HG03575 (cell line): ENCODE results near the gene SFXN3.

Source experiments
- ATAC-seq: cut with Tn5 transposase; IDR thresholded peaks from one replicate; pipeline ENCODE4 v1.9.1; 2021; ENCODE audit not compliant: unreplicated experiment, insufficient number of reproducible peaks, low FRiP score; ENCODE audit errors: extremely low read depth

SFXN3 gene

DNA sequence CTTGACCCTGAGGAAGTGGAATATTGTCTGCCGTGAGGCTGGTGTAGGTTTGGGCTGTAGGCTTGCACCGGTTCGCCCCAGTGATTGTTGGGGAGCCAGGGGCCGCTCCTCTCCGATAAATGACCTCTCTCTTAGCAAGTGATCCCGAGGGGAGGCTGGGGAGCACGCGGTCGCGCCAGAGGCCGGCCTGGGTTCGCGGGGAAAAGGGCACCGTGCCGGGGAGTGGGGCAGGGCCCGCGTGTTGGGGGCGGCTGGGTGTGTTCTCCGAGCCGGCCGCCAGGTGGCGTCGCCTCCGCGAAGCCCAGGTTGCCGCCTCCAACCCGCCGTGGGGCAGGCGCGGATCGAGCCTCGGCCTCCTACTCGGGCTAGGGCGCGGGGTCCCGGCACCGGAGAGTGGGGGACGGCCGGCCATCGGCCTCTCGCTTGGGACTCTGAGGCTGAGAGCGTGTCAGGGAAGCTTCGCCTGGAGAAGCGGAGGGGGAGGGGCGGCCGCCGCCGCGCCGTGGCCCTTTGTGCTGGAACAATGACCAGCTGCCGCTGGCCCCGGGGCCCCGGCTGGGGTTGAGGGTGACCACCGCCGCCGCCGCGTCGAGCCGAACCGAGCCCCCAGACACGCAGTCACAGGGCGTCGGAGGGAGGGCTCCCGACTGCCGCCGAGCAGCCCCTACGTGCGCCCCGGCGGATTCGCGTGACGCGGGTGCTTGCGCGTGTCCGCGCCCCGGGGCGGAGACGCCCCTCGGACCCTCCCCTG lies 31.9 kb upstream of the SFXN3 start:
- ATAC-seq, result no peak

GRCh38 chr10:100999742-101000126 lies 31.3 kb upstream of the SFXN3 start, which contains the start of gene LZTS2:
LZTS2 (plus strand) TSS chr10:100999808; CDS start chr10:101002539, 2,731 bp downstream.
- ATAC-seq, result no peak

DNA sequence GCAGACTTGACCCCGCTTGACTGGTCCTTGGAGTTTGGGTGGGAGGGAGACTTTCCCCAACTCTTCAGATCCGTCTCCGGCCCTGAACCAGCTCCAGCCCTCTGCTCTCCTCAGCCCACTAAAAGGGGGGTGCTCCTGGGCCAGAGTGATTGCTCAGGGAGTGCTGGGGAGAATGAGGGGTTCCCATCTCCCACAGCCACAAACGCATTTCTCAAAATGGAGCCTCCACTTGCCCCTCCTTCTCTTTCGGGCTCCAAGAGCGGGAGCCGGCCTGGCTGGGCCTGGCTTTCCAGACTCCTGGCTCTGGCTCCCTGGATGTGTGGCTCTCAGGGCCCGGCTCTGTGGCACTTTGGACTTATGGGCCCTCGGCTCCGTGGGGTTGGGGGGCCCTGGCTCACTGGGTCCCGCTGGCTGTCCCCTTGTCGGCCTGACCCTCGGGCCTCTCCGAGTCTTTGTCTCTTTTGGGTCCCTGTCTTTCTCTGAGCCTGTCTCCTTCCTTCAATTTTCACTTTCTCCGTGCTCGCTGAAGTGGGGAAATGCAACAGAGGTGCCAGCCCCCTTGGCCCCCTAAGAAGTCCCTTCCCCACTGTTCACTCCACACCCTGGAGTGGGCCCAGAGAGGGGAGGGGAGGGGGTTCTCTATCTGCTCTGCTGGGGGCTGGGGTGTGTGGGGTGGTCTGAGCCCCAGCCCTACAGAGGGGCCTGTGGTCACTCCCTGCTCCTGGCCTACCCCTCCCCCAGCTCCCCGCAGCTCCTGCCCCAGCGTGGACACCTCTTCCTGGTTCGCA lies 30.7 kb upstream of the SFXN3 start:
- no peak for ATAC-seq

- no peak for ATAC-seq
Observed at GRCh38 chr10:101000915-101001658, 29.9 kb upstream of the SFXN3 start.

- no peak for ATAC-seq
Observed at GRCh38 chr10:101001659-101002035, 29.4 kb upstream of the SFXN3 start.

DNA sequence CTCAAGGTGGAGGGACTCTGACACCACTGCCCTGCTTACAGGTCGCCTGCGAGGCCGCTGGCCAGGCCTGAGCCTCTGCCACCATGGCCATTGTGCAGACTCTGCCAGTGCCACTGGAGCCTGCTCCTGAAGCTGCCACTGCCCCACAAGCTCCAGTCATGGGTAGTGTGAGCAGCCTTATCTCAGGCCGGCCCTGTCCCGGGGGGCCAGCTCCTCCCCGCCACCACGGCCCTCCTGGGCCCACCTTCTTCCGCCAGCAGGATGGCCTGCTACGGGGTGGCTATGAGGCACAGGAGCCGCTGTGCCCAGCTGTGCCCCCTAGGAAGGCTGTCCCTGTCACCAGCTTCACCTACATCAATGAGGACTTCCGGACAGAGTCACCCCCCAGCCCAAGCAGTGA lies 28.6 kb upstream of the SFXN3 start:
- ATAC-seq, result no peak

- ATAC-seq, result no peak
Observed at GRCh38 chr10:101003639-101004206, 27.3 kb upstream of the SFXN3 start.

GRCh38 chr10:101005361-101005760 lies 25.7 kb upstream of the SFXN3 start:
- no peak for ATAC-seq

- ATAC-seq, result no peak
Observed at GRCh38 chr10:101005869-101006567, 25.0 kb upstream of the SFXN3 start.

- no peak for ATAC-seq
Observed at GRCh38 chr10:101006593-101007098, 24.4 kb upstream of the SFXN3 start.

GRCh38 chr10:101007099-101007711 lies 23.8 kb upstream of the SFXN3 start:
- no peak for ATAC-seq

DNA sequence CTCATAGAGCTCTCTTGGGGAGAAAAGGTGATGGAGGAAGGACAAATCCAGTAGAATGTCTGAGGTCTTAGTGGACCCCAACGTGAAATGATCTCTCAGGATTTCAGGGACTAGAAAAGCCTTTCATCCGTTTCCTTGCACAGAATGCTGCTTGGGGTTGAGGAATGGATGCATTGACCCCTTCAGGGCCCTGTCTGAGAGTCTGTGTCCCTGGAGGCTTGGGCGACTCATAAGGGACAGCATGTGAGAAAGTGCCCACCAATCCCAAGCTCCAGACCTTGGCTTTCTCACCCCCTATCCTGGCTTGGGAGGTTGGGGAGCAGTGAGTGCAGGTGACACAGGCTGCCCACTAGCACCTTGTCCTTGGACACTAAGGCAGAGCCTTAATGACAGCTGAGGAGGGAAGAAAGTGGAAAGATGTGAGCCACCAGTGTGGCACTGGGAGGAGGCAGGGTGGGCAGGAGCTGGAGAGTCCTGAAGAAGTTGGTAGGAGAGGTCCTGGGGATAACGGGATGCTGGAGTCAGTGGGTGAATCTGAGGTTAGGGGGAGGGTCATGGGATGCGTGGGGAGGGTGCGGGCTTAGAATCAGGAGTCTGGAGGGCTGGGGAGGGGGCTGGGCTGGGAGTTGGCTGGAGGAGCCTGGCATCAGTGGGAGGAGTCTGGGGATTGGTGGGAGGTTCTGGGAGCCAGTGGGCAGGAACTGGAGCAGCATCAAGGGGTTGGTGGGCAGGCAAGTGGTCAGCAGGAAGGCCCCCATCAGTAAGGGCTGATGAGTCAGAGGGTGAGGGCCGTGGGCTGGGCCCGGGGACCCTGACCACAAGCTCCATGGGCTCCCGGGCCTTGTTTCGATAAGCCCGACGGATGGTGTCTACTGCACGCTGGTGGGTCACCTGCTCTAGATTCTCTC lies 22.9 kb upstream of the SFXN3 start:
- ATAC-seq, result no peak

GRCh38 chr10:101008823-101009423 lies 22.1 kb upstream of the SFXN3 start:
- ATAC-seq, result no peak

DNA sequence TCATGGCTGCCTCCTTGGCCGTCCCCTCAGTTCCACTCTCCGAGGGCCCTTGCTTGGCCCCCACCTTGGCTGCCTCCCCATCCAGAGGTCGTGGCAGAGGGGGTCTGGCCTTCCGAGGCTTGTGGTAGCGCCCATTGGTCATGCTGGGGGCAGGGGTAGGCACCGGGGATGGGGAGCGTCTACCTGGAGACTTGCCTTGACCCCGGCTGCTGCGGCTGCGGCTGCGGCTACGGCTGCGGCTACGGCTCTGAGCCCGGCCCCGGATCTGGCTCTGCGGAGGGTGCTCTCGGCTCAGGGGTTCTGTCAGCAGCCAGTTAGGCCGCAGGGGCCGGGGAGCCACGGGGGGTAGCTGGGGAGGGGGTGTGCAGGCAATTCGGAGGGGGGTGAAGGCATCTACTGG lies 20.7 kb upstream of the SFXN3 start:
- no peak for ATAC-seq

DNA sequence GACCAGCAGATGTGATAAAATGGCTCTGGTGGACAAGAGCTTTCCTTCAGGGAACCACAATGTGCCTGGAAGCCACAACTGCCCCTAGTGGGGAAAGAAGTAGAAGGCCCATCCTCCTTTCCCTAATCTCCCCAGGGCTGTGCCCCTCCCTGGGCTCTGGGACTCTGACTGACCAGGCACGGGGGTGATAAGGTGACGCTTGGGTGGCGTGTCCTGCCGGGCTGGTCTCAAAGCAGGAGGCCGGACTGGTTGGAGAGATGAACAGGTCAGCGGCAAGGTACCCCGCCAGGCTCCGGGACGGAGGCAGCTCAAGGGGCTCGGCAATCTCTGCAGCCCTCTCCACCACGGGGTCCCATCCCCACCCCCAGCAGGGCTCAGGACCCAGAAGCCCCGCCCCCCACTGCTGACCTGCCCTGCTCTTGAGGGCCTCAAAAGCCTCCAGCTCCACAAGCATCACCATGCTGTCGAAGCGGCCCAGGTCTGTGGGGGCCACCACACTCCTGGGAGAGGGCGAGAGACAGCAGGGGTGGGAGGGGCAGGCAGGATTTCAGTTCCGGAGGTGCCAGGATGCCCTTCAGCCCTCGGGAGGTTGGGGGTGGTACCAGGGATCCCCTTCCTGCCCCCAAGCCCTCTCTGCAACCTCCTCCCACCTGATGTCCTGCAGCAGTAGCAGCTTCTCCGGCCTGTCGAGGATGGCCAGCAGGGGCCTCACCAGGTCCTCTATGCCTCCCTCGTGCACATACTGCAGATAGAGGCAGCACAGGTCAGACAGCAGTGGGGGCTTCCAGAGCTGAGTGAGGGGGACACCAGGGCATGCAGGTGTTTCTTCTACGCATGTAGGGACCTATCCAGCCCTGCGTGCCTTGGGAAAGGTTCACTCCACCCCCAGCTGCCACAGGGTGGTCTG lies 19.3 kb upstream of the SFXN3 start:
- no peak for ATAC-seq
